Erythroblast (primary cell): ENCODE measurements around the gene GH2.

ENCODE experiments used
- DNase-seq, 2 experiments: peaks; one replicate each; lab custom pipeline; 2025; lab: John Stamatoyannopoulos, UW
- GATA1 ChIP-seq: IDR thresholded peaks from 2 replicates; pipeline ENCODE4 v1.6.1; 2011; ENCODE audit warnings: low read depth, mild to moderate bottlenecking, control low read depth, low read length, moderate library complexity
- POLR2A ChIP-seq: IDR thresholded peaks from 2 replicates; pipeline ENCODE4 v1.6.1; 2011; ENCODE audit warnings: mild to moderate bottlenecking, low read length

The GH2 gene

DNA sequence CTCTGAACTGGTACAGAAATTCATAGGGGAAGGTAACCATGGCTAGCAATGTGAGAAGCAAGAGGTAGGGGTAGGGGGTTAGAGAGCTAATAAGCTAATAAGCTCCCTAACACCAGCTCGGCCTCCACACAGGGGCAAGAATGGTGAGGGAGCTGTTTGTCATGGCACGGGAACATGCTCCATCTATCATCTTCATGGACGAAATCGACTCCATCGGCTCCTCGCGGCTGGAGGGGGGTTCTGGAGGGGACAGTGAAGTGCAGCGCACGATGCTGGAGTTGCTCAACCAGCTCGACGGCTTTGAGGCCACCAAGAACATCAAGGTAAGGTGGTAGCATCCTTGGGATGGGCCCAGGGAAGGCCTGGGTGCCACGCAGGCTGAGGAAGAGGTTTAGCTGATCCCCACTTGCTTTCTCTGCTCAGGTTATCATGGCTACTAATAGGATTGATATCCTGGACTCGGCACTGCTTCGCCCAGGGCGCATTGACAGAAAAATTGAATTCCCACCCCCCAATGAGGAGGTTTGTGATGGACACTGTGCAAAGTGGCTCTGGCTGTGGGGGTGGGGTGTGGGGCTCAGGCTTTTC, 50.7 kb downstream of the GH2 start:
- DNase-seq, result no peak
- TF ChIP-seq GATA1 (no peak), POLR2A (no peak)

DNA sequence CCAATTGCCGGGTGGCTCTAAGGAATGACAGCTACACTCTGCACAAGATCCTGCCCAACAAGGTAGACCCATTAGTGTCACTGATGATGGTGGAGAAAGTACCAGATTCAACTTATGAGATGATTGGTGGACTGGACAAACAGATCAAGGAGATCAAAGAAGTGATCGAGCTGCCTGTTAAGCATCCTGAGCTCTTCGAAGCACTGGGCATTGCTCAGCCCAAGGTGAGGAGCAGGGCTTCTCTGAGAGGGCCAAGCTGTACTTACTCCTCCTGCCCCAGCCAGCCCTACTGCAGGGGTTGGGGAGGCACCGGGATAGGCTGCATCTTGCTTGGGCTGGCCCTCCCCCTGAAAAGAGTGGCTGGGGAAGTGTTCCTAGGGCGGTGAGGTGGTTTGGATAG, 51.5 kb downstream of the GH2 start:
- TF ChIP-seq POLR2A, result no peak
- TF ChIP-seq GATA1, result no peak
- DNase-seq, result no peak
